Stimulated activated CD4-positive, alpha-beta T cell treated with anti-CD3 and anti-CD28 coated beads, Interleukin-1b, Interleukin-23, amount 100 ng/mL, for 48 hours (primary cell): Measurements from ENCODE around the gene TPP2.

Source experiments
- DNase-seq: peaks from one replicate; pipeline ENCODE4 v3.0.0-alpha.2; 2020

TPP2 gene

DNA sequence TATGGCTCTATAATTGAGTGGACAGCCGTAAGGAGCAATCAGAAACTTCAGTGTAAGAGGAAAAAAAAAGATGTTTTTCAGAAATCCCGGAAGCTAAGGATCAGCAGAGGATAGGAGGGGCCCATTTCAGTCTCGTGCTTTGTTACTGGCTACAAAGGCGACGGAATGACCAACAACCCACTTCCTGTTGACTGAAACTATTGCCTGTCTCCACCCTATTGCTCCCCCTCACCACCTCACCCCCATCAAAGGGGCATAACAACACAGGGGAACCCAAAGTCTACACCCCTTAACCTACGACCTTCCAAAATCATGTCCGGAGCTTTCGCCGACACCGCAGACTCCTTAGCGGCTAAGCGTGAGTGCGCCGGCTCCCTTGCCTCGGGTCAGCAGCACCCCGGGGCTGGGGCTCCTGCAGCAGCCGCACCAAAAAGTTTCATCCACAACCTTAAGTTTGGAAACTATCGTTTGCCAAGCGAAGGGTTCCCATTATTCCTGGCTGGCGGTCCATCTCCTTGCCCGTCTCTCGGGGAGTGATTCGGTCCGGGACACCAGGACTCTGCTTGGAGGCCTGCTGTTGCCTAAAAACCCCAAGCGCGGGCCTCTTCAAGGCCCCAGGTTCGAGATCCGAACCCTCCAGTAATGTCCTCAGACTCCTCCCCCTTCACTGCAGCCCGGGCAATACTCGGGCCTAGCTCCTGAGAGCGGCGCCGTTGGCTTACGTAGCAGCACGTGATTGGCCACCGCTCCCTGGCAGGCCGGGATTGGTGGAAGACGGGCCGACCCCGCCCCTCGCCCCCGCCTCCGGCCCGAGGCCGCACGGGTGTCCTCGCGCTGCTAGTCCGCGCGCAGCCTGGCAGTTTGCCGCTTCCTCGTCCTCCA is at the start of gene TPP2:
Gene TPP2 (plus strand): TSS at position 840 of the 882 bp plus-strand sequence. CDS start 53 bp downstream, outside the sequence.
- DNase-seq = peak; percentile 98

DNA sequence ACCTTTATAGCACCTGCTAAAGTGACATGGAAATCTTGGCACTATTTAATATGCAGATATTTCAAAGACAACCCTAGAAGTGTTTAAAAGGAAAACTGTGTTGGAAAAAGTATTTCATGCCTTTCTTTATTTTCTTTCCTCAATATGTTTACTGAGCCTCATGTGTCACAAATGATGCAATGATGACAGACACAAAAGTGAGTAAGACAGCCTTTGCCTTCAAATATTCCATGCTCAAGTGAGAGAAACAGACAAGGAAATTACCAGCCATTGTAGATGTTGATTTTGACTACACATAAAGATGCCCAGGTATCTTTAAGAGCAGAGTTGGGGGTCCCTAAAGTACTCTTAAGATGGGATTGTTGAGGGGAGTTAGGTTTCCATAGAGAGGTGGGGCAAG is 48.0 kb upstream of the TPP2 start:
- DNase-seq = no peak

DNA sequence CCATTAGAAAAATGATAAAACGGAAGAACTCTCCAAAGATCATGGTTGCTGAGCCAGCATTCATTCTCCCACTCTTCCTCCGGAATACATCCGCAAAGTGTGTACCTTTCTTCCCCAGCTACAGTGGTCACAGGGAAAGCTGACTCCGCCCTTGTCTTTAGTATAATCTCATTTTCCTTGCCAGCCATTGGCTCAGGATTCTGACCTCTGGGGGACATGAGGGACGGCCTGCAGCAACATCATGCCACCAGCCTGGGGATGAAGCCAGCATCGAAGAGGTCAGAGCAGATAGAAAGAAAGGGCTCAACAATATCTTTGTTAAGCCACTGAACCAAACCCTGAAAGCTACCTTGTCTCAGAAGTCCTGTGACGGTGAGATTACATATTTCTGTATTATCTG is 46.3 kb upstream of the TPP2 start:
- no peak for DNase-seq

DNA sequence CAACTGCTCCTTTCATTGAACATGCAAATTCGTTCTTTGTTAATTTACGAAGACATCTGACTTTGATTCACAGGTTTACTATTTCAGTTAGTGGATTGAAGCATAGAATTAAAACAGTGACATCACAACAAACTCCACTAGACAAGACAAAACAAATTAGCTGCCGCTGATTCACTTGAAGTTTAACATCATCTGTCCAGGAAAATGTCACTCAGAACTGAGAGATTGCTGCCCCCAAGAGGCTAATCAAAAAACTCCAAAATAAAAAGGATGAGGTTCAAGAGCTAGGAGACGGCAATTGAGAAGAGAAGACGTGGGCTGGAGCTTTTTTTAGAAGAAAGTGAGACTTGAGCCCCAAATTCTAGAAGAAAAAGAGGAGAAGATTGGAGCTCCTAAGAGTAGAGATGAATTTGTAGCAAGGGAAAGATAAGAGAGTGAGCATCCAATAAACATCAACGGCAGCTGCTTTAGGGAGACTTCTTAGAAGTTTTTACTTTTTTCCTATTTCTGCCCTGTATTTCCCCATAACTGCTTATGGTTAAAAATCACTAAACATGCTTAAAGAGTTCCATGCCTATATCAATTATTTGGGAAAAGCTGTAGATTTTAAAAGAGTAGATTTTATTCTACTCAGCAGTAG is 40.8 kb upstream of the TPP2 start:
- DNase-seq = no peak

DNA sequence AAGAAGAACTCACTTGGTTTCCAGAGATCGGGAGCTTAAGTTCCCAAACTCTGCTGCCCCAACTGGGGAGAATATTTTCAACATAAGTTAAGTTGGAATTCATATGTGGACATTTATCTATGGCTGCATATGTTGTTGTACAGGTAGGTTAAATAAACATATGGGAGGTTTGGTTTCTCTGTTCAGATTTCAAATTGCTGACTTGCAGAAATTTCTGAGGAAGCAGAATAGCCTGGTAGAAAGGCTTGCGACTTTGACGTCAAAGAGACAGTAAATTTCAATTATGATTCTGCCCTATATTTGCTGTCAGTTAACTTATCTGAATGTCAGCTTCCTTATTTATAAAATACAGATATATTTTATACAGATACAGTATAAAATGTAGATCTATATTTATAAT is 40.0 kb upstream of the TPP2 start:
- DNase-seq = no peak

DNA sequence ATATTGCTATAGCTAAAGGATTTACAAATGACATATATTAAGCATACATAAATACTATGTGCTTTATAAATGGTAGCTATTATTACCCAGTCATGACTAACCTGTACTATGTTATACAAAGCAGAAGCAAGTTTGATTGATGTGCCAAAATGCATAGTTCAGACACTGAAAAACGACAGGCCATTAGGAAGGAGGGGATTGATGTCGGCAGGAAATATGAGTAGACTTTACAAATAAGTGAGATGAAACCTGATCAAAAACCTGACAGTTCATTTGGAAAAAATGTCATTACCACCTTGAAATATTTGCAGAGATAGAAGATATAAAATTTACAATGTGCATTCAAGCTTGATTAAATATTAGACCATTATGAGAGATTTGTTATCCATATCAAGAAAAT is 38.8 kb upstream of the TPP2 start:
- no peak for DNase-seq

DNA sequence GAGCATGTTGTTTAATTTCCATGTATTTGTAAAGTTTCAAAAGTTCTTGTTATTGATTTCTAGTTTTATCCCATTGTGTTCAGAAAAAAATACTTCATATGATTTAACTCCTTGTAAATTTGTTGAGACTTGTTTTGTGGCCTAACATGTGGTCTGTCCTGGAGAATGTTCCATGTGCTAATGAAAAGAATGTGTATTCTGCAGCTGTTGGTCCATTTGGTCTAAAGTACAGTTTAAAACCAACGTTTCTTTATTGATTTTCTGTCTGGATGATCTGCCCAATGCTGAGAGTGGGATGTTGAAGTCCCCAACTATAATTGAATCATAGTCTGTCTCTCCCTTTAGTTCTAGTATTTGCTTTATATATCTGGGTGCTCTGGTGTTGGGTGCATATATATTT is 34.9 kb upstream of the TPP2 start:
- no peak for DNase-seq

DNA sequence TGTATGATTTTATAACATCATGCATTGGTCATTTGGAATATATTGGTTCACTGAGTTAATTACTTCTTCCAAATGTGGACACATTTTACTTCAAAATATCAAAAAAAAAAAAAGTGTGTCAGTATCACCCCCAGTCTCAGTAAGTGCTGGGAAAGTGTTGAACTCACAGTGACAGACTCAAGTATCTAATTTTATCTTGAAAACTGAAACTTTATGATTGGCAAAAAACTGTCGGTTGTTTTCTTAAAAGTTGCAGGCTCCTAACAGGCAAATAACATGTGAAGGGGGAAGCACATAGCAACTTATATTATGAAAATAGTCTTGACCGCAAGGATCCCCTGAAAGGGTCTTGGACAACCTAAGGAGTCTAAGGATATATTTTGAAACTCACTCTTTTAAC is 33.5 kb upstream of the TPP2 start:
- no peak for DNase-seq

DNA sequence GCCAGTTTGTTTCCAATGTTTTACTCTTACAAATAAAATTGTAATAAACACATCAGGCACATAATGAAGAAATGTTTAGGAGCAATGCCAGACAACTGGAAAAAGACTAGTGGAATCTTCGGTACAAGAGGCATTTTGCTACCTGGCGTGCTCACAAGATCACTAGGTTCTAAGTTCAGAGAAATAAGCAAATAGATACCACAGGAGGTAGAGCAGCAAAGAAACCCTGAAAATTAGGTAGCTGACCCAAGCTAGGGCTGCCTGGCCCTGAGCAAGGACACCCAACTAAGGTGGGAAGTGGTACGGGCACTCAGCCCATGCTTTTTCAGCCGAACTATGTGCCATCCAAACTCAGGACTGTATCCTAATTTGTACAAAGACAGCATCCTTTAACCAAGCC is 32.2 kb upstream of the TPP2 start:
- DNase-seq = no peak

DNA sequence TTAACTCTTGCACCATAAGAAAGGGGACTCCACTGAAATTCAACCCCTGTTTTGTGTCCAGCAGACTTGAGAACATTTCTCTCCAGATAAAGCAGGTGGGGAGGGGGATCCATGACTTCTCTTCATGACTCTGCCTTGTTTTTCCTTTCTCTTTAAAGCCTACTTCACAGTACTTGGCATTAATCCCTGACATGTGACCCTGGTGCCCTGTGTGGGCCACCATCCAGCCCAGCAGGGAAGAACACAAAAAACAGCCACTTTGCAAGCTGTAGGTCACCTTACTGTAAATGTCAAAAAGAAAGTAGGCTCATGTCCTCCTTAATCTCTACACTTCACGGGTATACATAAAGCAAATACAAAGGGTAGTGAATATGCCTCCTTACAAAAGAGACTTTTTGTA is 30.3 kb upstream of the TPP2 start:
- no peak for DNase-seq

DNA sequence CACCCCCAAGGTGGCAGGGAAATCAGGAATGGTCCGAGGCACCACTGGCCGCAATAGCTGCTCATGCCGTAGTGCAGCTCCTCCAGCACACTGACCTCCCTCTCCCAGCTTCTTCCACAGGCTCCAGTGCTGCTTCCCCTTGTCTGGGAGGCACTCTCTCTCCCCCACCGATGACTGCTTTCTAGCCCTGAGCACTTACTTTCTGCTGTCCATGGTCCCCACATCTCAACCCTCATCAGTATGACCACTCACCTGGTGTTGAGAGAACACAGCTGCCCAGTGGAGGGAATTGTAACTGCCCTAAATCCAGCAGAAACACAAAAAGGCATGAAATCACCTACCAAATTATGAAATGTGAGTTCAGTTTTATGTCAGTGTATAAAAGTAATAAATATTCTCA is 28.9 kb upstream of the TPP2 start:
- DNase-seq = no peak

DNA sequence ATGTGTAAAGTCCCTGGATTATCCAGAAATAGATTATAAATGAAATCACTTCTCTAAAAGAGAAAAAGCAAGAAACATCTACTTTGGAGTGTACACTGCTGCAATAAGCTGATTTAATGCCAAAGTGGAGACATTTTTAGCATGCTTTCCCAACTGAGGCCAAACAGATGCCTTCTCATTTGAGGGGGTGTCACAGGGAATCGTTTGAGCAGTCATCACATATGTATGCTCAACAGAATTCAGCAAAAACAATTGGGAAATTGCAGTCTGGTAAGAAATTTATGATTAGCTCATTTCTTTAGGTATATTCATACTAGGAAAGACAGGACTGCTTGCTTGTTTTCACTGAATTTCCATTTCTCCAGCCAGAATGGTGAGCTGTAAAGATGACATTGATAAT is 27.3 kb upstream of the TPP2 start:
- DNase-seq = no peak

DNA sequence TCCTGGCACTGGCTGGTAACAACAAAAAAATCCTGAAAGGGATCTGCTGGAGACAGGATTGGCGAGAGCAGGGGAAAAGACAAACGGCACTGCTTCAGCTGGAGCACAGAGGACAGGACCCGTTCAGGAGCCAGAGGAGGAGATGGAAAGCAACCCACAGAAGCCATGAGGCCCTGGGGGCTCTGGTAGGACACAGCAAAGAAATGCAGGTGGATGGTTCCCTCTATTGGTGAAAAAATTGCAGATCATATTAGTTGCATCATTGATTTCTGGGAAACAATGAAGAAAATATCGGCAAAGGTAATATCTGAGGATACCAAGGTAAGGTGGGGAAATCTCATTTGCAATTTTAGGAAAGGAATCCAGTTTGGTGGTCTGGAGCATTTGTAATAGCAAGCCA is 25.7 kb upstream of the TPP2 start:
- no peak for DNase-seq

DNA sequence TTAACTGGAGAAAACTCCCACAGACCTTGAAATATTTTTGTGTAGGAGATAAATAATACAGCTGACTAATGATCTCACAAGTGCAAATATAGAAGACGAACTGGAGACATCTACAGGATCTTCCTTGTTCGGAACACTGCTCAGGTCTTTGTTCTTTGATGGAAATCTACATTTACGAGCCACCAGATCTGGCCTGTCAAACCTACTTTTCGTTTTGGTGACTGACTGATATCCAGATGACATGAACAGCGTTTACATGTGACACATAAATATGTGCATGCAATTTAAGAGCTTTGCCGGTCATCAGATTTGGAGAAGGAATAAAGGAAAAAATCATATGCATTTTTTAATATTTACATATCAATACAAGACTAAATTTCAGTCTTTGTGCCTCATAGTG is 24.5 kb upstream of the TPP2 start:
- DNase-seq = no peak

DNA sequence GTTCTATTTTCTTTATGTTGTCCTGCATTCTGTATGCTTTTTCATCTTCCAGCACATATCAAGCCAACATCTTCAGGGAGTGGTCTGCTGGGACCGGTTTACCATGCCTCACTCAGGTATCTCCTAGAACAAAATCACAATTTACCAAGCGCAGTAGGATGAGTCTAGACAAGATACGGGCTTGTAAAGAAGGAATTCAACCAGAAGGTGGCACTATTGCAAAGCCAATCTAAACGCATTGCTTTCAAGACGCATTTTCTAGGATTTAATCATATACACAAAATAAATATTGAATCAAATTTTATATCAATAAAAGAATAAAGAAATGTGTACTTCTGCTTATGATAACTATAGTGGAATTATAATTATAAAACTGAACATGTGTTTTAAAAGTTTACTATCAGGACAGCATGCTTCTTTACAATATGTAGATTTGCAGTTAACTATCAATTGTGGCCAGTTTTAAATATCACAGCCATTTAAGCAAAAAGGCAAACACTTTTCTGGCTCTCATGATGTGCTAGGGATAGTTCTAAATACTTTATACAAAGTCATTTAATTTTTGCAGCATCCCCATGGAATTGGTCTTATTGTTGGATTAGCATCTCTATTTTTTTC is 16.1 kb upstream of the TPP2 start:
- no peak for DNase-seq

DNA sequence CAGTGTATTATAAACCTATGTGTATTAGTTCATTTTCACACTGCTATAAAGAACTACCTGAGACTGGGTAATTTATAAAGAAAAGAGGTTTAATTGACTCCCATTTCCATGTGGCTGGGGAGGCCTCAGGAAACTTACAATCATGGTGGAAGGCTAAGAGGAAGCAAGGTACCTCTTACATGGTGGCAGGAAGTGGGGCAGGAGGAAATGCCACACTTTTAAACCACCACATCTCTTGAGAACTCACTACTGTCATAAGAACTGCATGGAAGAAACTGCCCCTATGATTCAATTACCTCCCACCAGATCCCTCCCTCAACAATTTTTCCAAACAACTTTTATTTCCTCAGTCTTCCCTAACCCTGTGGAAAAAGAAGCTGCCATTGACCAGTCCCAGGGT is 14.5 kb upstream of the TPP2 start:
- no peak for DNase-seq

DNA sequence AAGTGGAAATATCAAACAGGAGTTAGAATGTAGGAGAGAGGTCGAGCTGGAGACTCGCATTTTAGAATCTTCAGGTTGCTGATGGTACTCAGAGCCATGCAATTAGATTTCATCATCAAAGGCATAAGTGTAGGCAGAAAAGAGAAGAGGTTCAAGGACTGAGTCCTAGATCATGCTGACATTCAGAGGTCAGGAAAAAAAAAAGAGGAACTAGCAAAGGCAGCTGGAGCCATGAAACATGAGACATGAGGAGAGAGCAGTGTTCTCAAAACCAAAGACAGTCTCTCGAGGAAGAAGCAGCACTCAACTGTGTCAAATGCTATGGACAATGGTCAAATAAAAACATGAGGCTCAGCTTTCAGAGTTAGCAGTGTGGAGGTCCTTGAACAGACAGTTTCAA is 12.4 kb upstream of the TPP2 start:
- no peak for DNase-seq

DNA sequence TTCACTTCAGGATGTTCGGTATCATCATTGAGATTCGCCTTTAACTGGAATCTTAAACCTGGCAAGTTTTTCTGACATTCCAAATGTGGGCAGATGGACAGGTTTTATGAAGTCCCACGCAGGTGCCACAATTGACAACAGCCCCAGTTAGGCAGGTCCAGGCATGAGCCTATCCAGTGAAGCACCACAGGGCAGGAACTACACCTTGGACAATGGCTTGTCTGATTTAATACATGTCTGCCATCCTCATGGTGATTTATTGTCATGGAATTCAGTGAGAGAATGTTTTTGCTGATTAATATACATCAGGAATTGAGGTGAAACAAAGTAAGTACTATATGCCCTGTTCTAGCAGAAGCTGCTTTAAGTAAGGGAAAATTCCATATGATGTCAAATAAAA is 10.2 kb upstream of the TPP2 start:
- no peak for DNase-seq

DNA sequence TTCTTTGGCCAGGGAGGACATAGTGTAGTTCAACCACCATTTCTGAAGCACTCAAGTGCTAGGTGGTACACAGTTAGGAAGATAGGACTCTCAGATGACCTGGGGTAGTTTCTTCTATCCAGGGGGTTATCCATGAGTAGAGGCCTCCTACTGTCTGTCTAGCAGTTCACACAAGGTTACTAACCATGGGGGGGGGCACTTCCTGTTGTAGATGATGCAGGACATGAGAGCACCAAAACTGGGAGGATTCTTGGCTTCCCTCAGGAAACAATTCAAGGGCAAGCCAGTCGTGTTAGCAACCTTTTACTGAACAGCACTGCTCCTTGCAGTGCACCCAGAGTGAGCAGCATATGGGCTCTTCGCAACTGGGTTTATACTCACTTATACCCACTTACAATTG is 8.9 kb upstream of the TPP2 start:
- no peak for DNase-seq

DNA sequence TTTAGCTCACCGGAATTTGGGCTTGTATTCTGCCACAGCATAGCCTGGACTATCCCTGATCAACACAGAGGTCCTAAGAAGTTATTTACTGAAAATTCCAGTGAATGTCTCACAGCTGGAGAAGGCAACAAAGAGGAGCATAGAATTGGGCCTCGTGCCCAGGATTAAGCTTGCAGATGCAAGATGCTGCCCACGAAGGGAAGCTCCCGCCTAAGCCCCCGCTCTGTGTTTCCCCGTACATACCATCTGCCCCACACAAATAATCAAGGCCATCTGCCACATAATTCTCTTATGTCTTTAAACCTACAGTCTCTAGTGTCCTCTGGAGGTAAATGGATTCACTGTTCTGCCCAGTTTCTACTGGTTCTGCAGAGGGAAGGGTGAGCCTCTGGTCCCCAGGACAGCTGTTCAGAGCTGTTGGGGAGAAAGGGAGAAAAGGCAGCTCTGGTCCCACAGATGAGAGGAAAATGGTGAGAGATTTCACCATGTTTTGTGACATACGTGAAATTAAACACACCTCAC is 7.4 kb upstream of the TPP2 start:
- DNase-seq = no peak

DNA sequence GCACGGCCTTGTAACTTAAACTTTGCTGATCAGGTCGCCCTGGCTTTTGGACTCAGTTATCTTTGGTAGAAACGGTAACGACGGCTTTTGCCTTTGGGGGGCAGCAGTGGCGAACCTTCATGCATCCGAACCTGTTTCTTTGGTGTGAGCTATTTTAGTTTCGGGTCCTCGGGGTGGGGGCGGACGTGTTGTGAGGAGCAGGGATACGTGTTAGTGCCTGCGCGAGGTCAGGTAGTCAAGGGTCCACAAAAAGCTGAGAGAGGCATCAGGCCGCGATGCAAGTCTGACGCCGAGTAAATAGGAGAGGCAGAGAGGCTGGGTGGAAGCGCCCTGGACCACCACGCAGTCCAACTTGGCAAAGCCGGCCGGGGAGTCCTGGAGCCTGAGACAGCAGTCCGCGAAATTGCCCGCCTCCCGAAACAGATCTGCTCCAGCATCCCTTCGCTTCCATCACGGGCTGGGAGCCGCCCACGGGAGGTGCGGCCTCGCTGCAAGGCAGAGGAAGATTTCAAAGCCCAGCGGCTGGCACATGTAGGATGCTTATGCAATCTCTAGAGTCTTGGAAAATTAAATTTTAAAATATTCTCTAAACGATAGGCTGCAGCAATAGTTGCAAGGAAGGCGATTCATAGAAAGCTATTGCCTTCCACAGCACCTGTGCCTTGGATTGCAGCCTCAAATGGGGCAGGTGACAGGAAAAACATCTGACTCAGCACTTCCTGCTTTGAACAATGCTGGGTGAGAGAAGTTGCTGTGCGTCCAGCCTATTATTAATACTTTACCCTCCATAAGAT is 4.6 kb upstream of the TPP2 start:
- DNase-seq = peak; percentile 79

DNA sequence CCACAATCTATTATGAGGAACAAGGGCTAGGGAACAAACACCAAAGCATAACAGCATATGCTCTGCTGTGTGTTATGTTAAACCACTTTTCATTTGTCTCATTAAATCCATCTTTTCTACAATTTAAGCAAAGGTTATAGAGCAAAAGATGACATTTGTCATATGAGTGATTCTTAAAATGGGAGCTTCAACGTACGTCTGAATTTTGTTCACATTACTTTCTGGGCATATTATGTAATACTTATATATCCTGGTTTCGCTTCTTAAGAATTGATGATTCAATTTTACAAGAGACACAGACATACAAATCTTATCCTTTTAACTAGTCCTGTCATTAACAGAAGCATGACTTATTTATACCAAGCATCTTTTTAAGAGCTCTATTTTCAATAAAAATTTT is 3.3 kb upstream of the TPP2 start:
- no peak for DNase-seq
